Chondrocyte (in vitro differentiated cells): ENCODE results near the gene SLC50A1. TPM values are rescaled to one million over a fixed set of nuclear protein-coding genes. Genes with fewer than 3 reads are reported as not detected.

Source experiments
- DNase-seq: peaks from one replicate; pipeline ENCODE4 v3.0.0; 2021; ENCODE audit warnings: mixed read lengths, low spot score
- H3K27ac Mint-ChIP-seq: one replicate; pipeline ENCODE4 v1.8.0; 2021; ENCODE audit warnings: mild to moderate bottlenecking, moderate library complexity, mixed read lengths; ENCODE audit not compliant: unreplicated experiment
- H3K27me3 Mint-ChIP-seq: 2 replicates; pipeline ENCODE4 v1.8.0; 2021; ENCODE audit warnings: low read depth, mixed read lengths
- H3K36me3 Mint-ChIP-seq: 2 replicates; pipeline ENCODE4 v1.8.0; 2021; ENCODE audit warnings: low read depth, mixed read lengths
- H3K4me1 Mint-ChIP-seq: 2 replicates; pipeline ENCODE4 v1.8.0; 2021; ENCODE audit warnings: low read depth, mild to moderate bottlenecking, mixed read lengths
- H3K4me3 Mint-ChIP-seq: one replicate; pipeline ENCODE4 v1.8.0; 2021; ENCODE audit warnings: mild to moderate bottlenecking, moderate library complexity, mixed read lengths; ENCODE audit not compliant: unreplicated experiment
- H3K9me3 Mint-ChIP-seq: 2 replicates; pipeline ENCODE4 v1.8.0; 2021; ENCODE audit warnings: low read depth, mixed read lengths
- CTCF ChIP-seq: fragments of 200-600 bp; sonication (generic); IDR thresholded peaks from 2 replicates; pipeline ENCODE4 v1.5.0; 2021; ENCODE audit warnings: antibody characterized with exemption, mild to moderate bottlenecking, moderate library complexity
- total RNA-seq: library from RNA; stranded (reverse); gene quantifications from 3 replicates; pipeline ENCODE4 v1.2.1, GENCODE V29; 2021

Gene SLC50A1
- total RNA-seq, 1 donor from 2014 or later = 37.9 TPM

GRCh38 chr1:155092131-155092530 lies 43.5 kb upstream of the SLC50A1 start:
- Mint-ChIP-seq H3K4me1 (peaks cover 34% of the 10 kb centered on the region), H3K9me3 (no peaks in the 10 kb centered on the region), H3K27me3 (no peaks in the 10 kb centered on the region), H3K4me3 (no peak overlapping the region), H3K36me3 (no peaks in the 10 kb centered on the region), H3K27ac (no peak overlapping the region)
- DNase-seq = no peak
- no peak for TF ChIP-seq CTCF

- DNase-seq = no peak
- no peaks in the 10 kb centered on the region for H3K27me3 Mint-ChIP-seq
- no peaks in the 10 kb centered on the region for H3K36me3 Mint-ChIP-seq
- peaks cover 29% of the 10 kb centered on the region for H3K4me1 Mint-ChIP-seq
- no peaks in the 10 kb centered on the region for H3K9me3 Mint-ChIP-seq
- TF ChIP-seq CTCF = no peak
- no peak overlapping the region for H3K4me3 Mint-ChIP-seq
- H3K27ac Mint-ChIP-seq = no peak overlapping the region
Observed at GRCh38 chr1:155092641-155093040, 43.0 kb upstream of the SLC50A1 start.

- Mint-ChIP-seq H3K27ac (peak overlapping the region; percentile 79), H3K4me1 (peaks cover 29% of the 10 kb centered on the region), H3K9me3 (no peaks in the 10 kb centered on the region), H3K4me3 (no peak overlapping the region), H3K27me3 (no peaks in the 10 kb centered on the region), H3K36me3 (no peaks in the 10 kb centered on the region)
- DNase-seq = no peak
- peak; percentile 81 for TF ChIP-seq CTCF
Observed at GRCh38 chr1:155093911-155094621, 41.6 kb upstream of the SLC50A1 start.

GRCh38 chr1:155094622-155094948 lies 41.1 kb upstream of the SLC50A1 start:
- Mint-ChIP-seq H3K9me3 (no peaks in the 10 kb centered on the region), H3K4me1 (peaks cover 29% of the 10 kb centered on the region), H3K4me3 (no peak overlapping the region), H3K27me3 (no peaks in the 10 kb centered on the region), H3K27ac (no peak overlapping the region), H3K36me3 (no peaks in the 10 kb centered on the region)
- DNase-seq = no peak
- TF ChIP-seq CTCF = peak; percentile 53

- H3K9me3 Mint-ChIP-seq = no peaks in the 10 kb centered on the region
- no peaks in the 10 kb centered on the region for H3K27me3 Mint-ChIP-seq
- no peaks in the 10 kb centered on the region for H3K36me3 Mint-ChIP-seq
- no peak overlapping the region for H3K27ac Mint-ChIP-seq
- H3K4me3 Mint-ChIP-seq = no peak overlapping the region
- no peak for DNase-seq
- no peak for TF ChIP-seq CTCF
- peaks cover 9% of the 10 kb centered on the region for H3K4me1 Mint-ChIP-seq
Observed at GRCh38 chr1:155099331-155099730, 36.3 kb upstream of the SLC50A1 start.
